Stimulated activated naive B cell treated with anti-CD40 and anti-IgM and Interleukin-4, amounts not matched to agents 10 μg/mL and 1 μg/mL and 100 μg/mL, for 72 hours (primary cell): Measurements from ENCODE around the gene USP31.
A peak's percentile ranks its signal among the peaks of the same experiment; 100 is the strongest.

Experiments used
- ATAC-seq, 2 donors: fragments of 150-1000 bp; cut with Tn5 transposase; replicated peaks; 2 replicates each; pipeline ENCODE4 v1.10.0; 2021; ENCODE audit warnings: moderate library complexity in 1 of 2
- DNase-seq: peaks from one replicate; pipeline ENCODE4 v3.0.0; 2021
- H3K27ac Mint-ChIP-seq: one replicate; pipeline ENCODE4 v1.8.0; 2022; ENCODE audit warnings: mild to moderate bottlenecking, mixed read lengths
- H3K27me3 Mint-ChIP-seq, 2 donors: one replicate each; pipeline ENCODE4 v1.8.0; 2022; ENCODE audit warnings: mixed read lengths in 2 of 2
- H3K36me3 Mint-ChIP-seq, 2 donors: one replicate each; pipeline ENCODE4 v1.8.0; 2022; ENCODE audit warnings: mixed read lengths in 2 of 2, mild to moderate bottlenecking in 1 of 2
- H3K4me1 Mint-ChIP-seq, 2 donors: one replicate each; pipeline ENCODE4 v1.8.0; 2022; ENCODE audit warnings: mixed read lengths in 2 of 2, mild to moderate bottlenecking in 1 of 2
- H3K4me3 Mint-ChIP-seq, 2 donors: one replicate each; pipeline ENCODE4 v1.8.0; 2022; ENCODE audit warnings: mild to moderate bottlenecking in 2 of 2, mixed read lengths in 2 of 2, moderate library complexity in 1 of 2
- H3K9me3 Mint-ChIP-seq, 2 donors: one replicate each; pipeline ENCODE4 v1.8.0; 2022; ENCODE audit warnings: mixed read lengths in 2 of 2, mild to moderate bottlenecking in 1 of 2

Gene USP31, protein sequence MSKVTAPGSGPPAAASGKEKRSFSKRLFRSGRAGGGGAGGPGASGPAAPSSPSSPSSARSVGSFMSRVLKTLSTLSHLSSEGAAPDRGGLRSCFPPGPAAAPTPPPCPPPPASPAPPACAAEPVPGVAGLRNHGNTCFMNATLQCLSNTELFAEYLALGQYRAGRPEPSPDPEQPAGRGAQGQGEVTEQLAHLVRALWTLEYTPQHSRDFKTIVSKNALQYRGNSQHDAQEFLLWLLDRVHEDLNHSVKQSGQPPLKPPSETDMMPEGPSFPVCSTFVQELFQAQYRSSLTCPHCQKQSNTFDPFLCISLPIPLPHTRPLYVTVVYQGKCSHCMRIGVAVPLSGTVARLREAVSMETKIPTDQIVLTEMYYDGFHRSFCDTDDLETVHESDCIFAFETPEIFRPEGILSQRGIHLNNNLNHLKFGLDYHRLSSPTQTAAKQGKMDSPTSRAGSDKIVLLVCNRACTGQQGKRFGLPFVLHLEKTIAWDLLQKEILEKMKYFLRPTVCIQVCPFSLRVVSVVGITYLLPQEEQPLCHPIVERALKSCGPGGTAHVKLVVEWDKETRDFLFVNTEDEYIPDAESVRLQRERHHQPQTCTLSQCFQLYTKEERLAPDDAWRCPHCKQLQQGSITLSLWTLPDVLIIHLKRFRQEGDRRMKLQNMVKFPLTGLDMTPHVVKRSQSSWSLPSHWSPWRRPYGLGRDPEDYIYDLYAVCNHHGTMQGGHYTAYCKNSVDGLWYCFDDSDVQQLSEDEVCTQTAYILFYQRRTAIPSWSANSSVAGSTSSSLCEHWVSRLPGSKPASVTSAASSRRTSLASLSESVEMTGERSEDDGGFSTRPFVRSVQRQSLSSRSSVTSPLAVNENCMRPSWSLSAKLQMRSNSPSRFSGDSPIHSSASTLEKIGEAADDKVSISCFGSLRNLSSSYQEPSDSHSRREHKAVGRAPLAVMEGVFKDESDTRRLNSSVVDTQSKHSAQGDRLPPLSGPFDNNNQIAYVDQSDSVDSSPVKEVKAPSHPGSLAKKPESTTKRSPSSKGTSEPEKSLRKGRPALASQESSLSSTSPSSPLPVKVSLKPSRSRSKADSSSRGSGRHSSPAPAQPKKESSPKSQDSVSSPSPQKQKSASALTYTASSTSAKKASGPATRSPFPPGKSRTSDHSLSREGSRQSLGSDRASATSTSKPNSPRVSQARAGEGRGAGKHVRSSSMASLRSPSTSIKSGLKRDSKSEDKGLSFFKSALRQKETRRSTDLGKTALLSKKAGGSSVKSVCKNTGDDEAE (N-terminal part only)

DNA sequence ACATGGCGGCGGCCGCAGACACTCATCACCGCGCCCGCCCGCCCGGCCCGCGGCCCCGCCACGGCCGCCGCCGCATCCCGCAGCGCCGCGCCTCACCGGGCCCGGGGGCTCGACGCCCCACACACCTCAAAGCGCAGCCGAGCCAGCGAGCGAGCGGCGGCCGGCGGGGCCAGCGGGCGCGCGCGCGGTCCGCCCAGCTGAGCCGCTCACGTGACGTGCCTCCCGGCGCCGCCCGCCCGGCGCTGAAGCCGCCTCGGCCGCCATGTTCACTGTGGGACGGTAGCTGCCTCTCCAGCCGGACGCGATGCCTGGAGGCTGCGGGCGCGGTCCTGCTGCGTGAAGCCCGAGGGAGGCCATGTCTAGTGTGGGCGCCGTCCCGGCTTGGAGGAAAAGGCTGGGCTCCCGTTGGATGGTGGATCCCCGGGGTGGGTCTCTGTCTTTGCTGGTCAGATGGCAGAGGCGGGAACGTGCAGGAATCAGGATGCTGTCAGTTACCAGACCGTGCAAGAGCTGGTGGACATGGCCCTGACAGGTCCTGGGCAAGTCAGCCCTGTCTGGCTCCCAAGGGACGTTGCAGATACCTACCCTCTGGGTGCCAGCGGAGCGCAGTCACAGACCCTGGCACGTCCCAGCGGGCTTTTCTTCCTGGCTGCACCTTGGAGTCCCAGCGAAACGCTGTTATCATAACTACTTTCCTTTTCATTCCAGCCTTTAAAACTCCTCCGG is at the start of gene USP31:
Gene USP31 (minus strand): TSS at position 186 of the 726 bp plus-strand sequence. CDS start 182 bp downstream, at position 4.
- peak; percentile 98 for ATAC-seq
- Mint-ChIP-seq H3K4me1 (peaks cover 11 to 22% of the 10 kb centered on the region in 2 donors), H3K27ac (peak within 1 kb of the TSS; percentile 87), H3K4me3 (peak within 1 kb of the TSS; percentile 90 to 96), H3K9me3 (no peaks in the 10 kb centered on the region), H3K27me3 (peaks cover 5 to 7% of the 10 kb centered on the region in 2 donors), H3K36me3 (peaks cover 0 to 5% of the 10 kb centered on the region in 2 donors)
- DNase-seq, result peak; percentile 88

DNA sequence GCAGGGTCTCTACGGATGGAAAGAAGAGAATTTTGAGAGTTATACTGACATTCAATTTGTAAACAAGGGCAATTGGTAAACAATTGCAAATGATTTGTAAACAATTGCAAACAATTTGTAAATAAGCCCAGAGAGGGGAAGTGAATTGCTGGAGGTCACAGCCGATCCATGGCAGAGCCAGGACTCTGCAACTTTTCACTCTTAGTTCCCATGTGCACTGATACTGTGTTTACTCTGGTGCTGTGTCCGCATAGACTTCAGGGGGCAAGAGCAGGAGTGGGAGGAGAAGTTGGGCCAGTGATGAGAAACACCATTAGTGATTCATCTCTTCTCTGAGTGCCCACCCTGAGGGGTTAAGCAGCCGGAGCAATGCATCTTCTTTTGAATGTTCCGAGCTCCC is 47.3 kb upstream of the USP31 start:
- H3K27ac Mint-ChIP-seq, result no peak overlapping the region
- no peak overlapping the region for H3K4me3 Mint-ChIP-seq
- H3K36me3 Mint-ChIP-seq, result no peaks in the 10 kb centered on the region
- ATAC-seq (no peak), DNase-seq (no peak)
- peaks cover 23 to 24% of the 10 kb centered on the region in 2 donors for H3K27me3 Mint-ChIP-seq
- no peaks in the 10 kb centered on the region for H3K4me1 Mint-ChIP-seq
- H3K9me3 Mint-ChIP-seq, result no peaks in the 10 kb centered on the region

DNA sequence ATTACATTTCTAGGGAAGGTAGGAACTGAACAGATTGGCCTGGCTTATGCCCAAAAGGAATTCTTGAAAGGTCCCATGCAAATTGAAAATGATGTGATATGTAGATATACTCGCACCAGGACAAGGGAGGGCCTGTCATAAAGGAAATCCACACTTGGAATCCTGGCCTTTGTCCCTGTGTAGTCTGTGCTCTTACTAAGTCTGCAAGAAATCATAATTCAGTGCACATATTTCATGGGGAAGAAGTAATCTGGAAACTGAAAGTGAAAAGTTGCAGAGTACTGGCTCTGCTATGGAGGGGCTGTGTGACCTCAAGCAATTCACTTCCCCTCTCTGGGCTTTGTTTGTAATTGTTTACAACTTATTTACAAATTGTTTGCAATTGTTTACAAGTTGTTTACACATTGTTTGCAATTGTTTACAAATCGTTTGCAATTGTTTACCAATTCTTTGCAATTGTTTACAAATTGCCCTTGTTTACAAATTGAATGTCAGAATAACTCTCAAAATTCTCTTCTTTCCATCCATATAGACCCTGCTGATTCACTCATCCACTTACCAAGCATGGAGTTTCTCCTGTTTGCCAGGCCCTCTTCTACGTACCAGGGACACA is 46.2 kb upstream of the USP31 start:
- no peaks in the 10 kb centered on the region for H3K9me3 Mint-ChIP-seq
- no peak overlapping the region for H3K27ac Mint-ChIP-seq
- H3K4me1 Mint-ChIP-seq, result no peaks in the 10 kb centered on the region
- H3K36me3 Mint-ChIP-seq, result no peaks in the 10 kb centered on the region
- DNase-seq (no peak), ATAC-seq (no peak)
- H3K4me3 Mint-ChIP-seq, result no peak overlapping the region
- peaks cover 23 to 25% of the 10 kb centered on the region in 2 donors for H3K27me3 Mint-ChIP-seq

GRCh38 chr16:23194497-23195221 is 45.4 kb upstream of the USP31 start:
- peaks cover 21 to 22% of the 10 kb centered on the region in 2 donors for H3K27me3 Mint-ChIP-seq
- no peak overlapping the region for H3K4me3 Mint-ChIP-seq
- DNase-seq (no peak), ATAC-seq (no peak)
- H3K27ac Mint-ChIP-seq, result no peak overlapping the region
- no peaks in the 10 kb centered on the region for H3K9me3 Mint-ChIP-seq
- no peaks in the 10 kb centered on the region for H3K36me3 Mint-ChIP-seq
- H3K4me1 Mint-ChIP-seq, result no peaks in the 10 kb centered on the region

- ATAC-seq (no peak), DNase-seq (no peak)
- no peaks in the 10 kb centered on the region for H3K36me3 Mint-ChIP-seq
- no peaks in the 10 kb centered on the region for H3K9me3 Mint-ChIP-seq
- H3K27me3 Mint-ChIP-seq, result peaks cover 47 to 49% of the 10 kb centered on the region in 2 donors
- H3K4me3 Mint-ChIP-seq, result no peak overlapping the region
- H3K4me1 Mint-ChIP-seq, result peaks cover 0 to 3% of the 10 kb centered on the region in 2 donors
- H3K27ac Mint-ChIP-seq, result no peak overlapping the region
Measured at GRCh38 chr16:23188911-23189310, 39.7 kb upstream of the USP31 start.

GRCh38 chr16:23187341-23187740 is 38.1 kb upstream of the USP31 start:
- Mint-ChIP-seq H3K36me3 (no peaks in the 10 kb centered on the region), H3K4me3 (no peak overlapping the region), H3K4me1 (peaks cover 3 to 6% of the 10 kb centered on the region in 2 donors), H3K27ac (no peak overlapping the region), H3K27me3 (peaks cover 48 to 60% of the 10 kb centered on the region in 2 donors), H3K9me3 (no peaks in the 10 kb centered on the region)
- ATAC-seq (no peak), DNase-seq (no peak)

GRCh38 chr16:23186171-23186570 is 36.9 kb upstream of the USP31 start:
- Mint-ChIP-seq H3K27me3 (peaks cover 51 to 61% of the 10 kb centered on the region in 2 donors), H3K4me1 (peaks cover 11 to 18% of the 10 kb centered on the region in 2 donors)

DNA sequence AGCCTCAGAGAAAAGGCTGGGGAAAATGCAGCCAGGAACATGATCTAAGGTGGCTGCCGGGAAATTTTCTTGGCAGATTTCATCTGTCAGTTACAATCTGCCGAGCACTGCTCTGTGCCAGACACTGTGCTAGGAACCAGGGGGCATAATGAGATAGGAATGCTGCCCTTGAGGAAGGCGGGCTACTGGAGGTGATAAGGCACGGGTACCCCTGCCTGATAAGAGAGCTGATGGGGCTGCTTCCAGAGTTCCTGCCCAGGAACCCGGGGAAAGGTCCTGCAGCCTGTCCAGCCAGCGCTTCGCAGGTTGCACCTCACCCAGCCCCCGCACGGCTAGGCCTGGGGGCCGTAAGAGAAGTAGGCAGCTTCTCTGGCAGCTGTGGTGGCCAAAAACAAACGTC is 36.4 kb upstream of the USP31 start:
- ATAC-seq (no peak), DNase-seq (no peak)
- H3K4me3 Mint-ChIP-seq, result no peak overlapping the region
- H3K9me3 Mint-ChIP-seq, result no peaks in the 10 kb centered on the region
- H3K27ac Mint-ChIP-seq, result no peak overlapping the region
- H3K4me1 Mint-ChIP-seq, result peaks cover 13 to 19% of the 10 kb centered on the region in 2 donors
- no peaks in the 10 kb centered on the region for H3K36me3 Mint-ChIP-seq
- H3K27me3 Mint-ChIP-seq, result peaks cover 51 to 62% of the 10 kb centered on the region in 2 donors

More at GRCh38 chr16:23186171-23186570, 36.9 kb upstream of the USP31 start:
- Mint-ChIP-seq H3K4me3 (no peak overlapping the region), H3K9me3 (no peaks in the 10 kb centered on the region), H3K27ac (no peak overlapping the region), H3K36me3 (no peaks in the 10 kb centered on the region)
- no peak for DNase-seq
- no peak for ATAC-seq

DNA sequence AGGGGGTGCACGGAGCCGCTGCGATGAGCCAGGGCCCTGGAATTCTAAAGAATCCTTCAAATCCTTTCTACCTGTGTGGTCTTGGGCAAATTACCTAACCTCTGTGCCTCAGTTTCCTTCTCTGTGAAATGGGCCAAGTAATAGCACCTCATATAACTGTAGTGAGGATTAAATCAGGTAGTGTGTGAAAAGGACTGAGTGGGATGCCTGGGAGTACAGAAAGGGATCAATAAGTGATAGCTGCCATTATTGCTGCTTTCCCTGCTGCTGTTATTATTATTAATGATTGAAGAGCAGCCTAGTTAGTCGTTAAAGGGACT is 34.3 kb upstream of the USP31 start:
- Mint-ChIP-seq H3K27ac (no peak overlapping the region), H3K36me3 (no peaks in the 10 kb centered on the region), H3K9me3 (no peaks in the 10 kb centered on the region), H3K27me3 (peaks cover 52 to 71% of the 10 kb centered on the region in 2 donors), H3K4me3 (peak overlapping the region in 1 of 2 donors; percentile 39), H3K4me1 (peaks cover 13 to 19% of the 10 kb centered on the region in 2 donors)
- ATAC-seq (no peak), DNase-seq (no peak)

- H3K27me3 Mint-ChIP-seq, result peaks cover 54 to 75% of the 10 kb centered on the region in 2 donors
- DNase-seq (peak; percentile 9), ATAC-seq (peak; percentile 28 to 38)
- H3K36me3 Mint-ChIP-seq, result no peaks in the 10 kb centered on the region
- H3K4me1 Mint-ChIP-seq, result peaks cover 13 to 19% of the 10 kb centered on the region in 2 donors
- no peaks in the 10 kb centered on the region for H3K9me3 Mint-ChIP-seq
- H3K4me3 Mint-ChIP-seq, result peak within 1 kb of the TSS; percentile 63 to 74
- H3K27ac Mint-ChIP-seq, result no peak within 1 kb of the TSS
Measured at GRCh38 chr16:23182679-23183542, 33.7 kb upstream of the USP31 start, which contains the start of gene SCNN1G. SCNN1G (plus strand) TSS chr16:23182745; CDS start chr16:23186272, 3,527 bp downstream.

DNA sequence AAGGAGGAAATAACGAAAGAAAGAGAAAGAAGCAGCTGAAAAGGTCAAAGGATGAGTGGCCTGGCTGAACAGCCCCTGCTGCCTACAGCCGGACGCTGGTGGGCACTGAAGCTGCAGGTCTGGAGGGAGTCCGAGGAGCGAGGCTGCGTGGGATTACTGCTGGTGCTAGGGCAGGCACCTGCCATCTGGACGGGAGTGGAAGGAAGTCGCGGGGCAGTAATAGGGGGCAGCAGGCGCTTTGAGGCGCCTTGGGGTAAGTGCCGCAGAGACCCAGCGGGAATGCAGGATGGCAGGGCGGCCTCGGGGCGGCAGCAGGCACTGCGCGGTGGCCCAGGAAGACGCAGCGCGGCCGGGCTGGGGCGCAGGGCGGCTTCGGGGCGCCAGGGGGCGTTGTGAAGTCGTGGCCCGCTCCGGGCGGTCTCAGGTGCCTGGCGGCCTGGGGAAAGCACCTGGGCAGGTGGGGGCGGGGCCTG is 33.0 kb upstream of the USP31 start:
- peak overlapping the region; percentile 63 to 72 for H3K4me3 Mint-ChIP-seq
- no peaks in the 10 kb centered on the region for H3K36me3 Mint-ChIP-seq
- no peaks in the 10 kb centered on the region for H3K9me3 Mint-ChIP-seq
- DNase-seq (peak; percentile 76), ATAC-seq (peak; percentile 96 to 97)
- peaks cover 11 to 19% of the 10 kb centered on the region in 2 donors for H3K4me1 Mint-ChIP-seq
- H3K27ac Mint-ChIP-seq, result no peak overlapping the region
- peaks cover 51 to 78% of the 10 kb centered on the region in 2 donors for H3K27me3 Mint-ChIP-seq

- Mint-ChIP-seq H3K27ac (no peak overlapping the region), H3K36me3 (no peaks in the 10 kb centered on the region), H3K9me3 (no peaks in the 10 kb centered on the region), H3K27me3 (peaks cover 53 to 77% of the 10 kb centered on the region in 2 donors), H3K4me1 (peaks cover 10 to 19% of the 10 kb centered on the region in 2 donors), H3K4me3 (peak overlapping the region; percentile 54 to 74)
- DNase-seq (no peak), ATAC-seq (no peak)
Measured at GRCh38 chr16:23181506-23181905, 32.3 kb upstream of the USP31 start.
